ENCODE measurements around the gene VPS11.
A peak's percentile ranks its signal among the peaks of the same experiment; 100 is the strongest.
"Not testable (repeated sequence)": the region's sequence is repeated elsewhere in the genome, so short reads cannot be mapped to it uniquely, and the experiment has no call there.

VPS11 gene

DNA sequence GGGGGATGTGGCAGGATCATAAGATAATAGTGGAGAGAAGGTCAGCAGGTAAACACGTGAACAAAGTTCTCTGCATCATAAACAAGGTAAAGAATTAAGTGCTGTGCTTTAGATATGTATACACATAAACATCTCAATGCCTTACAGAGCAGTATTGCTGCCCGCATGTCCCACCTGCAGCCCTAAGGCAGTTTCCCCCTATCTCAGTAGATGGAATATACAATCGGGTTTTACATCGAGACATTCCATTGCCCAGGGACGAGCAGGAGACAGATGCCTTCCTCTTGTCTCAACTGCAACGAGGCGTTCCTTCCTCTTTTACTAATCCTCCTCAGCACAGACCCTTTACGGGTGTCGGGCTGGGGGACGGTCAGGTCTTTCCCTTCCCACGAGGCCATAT, 28.1 kb upstream of the VPS11 start:
- not testable (repeated sequence) for DNase-seq

DNA sequence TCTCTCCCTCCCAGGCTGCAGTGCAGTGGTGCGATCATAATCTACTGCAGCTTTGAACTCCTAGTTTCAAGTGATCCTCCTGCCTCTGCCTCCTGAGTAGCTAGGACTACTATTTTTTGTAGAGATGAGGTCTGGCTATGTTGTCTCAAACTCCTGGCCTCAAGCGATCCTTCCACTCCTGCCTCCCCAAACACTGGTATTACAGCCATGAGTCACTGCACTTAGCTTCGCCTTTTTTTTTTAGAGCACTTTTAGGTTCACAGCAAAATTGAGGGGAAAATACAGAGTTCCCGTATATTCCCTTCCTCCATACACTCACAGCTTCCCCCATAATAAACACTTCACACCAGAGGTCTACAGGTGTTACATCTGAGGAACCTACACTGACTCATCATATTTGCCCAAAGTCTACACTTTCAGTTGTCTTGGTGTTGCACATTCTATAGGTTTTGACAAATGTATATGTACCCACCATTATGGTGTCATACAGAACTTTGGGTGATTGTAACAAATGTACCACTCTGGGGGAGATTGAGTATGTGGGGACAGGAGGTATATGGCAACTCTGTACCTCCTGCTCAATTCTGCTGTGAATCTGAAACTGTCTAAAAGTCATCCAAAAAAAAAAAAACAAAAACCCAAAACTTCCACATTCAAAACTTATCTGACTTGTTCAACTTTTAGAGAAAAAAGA, 25.6 kb upstream of the VPS11 start:
- no peak for DNase-seq

DNA sequence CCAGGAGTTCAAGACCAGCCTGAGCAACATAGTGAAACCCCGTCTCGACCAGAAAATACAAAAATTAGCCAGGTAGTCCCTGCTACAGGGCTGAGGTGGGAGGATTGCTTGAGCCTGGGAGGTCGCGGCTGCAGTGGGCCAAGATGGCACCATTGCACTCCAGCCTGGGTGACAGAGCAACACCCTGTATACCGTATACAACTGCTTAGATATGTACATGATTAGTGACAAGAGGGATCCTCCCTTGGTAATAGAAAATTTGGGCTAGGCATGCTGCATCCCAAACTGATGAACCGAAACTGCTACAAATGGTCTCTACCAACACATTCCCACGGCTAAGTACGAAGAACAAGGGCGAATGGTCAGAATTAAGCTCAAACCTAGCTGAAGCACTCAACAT, 24.7 kb upstream of the VPS11 start:
- DNase-seq: no peak

DNA sequence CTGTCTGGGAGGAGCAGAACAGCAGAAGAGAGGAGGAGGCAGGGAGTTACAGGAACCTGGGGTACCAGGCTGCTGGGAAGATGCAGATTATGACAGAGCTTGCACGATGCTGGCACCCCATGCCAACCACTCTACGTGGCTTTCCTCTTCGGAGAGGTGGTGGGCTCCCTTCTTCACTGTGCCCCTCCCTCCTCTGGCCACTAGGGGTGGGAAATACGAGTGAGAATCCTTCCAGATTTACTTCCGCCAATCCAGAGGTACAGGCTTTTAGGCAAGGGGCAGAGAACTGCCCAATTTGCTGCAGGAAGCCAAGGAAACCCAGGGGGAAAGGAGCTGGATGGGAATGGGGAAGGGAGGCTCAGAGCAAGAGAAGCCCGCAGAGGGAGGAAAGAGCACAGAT, 22.9 kb upstream of the VPS11 start:
- DNase-seq: no peak

DNA sequence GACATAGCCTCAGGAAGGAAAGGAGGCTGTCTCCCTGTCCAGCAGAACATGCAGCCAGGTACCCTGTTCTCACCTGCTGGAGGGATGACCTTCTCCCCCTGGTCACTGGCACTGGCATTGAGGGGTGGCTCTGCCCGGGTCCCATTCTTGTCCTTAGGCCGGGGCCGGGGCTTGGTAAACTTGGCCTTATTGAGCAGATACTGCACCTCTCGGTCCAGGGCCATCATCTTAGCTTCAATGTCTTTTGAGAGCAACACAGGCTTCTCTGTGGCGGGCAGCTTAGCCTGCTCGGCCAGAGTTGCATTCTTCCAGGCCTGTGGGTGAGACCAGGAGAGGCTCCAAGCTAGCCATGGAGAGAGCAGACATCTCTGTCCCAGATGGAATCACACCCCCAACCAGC, 21.1 kb upstream of the VPS11 start:
- DNase-seq: no peak

DNA sequence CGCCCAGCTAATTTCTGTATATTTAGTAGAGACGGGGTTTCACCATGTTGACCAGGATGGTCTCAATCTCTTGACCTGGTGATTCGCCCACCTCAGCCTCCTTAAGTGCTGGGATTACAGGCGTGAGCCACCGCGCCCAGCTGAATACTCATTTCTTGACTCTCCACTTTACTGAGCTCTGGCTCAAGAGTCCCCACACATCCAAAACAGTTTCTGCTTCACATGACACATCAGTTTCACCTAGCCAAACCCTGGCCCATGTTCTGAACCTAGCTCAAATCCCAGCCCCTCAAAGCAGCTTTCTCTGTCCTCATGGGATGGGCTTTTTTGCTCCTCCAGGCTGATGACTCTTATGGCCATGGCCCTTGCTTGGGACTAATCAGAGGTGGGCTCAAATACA, 20.4 kb upstream of the VPS11 start:
- no peak for DNase-seq

DNA sequence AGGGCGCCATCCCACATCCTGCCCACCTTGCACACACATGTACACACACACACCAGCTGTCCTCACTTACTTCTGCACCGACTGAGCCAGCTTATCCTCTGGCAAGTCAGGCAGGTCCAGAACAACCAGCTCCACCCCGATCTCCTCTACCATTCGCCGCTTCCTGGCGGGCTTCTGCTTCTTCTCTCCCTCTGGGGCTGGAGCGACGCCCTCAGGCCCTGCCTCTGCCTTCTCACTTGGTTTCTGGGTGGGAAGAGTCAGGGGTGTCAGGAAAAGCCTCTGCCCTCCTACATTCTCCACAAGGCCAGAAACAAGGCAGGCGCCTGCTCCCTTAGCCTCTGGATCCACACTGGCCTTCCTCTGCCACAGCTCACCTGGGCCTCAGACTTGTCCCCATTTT, 19.0 kb upstream of the VPS11 start:
- DNase-seq: no peak

DNA sequence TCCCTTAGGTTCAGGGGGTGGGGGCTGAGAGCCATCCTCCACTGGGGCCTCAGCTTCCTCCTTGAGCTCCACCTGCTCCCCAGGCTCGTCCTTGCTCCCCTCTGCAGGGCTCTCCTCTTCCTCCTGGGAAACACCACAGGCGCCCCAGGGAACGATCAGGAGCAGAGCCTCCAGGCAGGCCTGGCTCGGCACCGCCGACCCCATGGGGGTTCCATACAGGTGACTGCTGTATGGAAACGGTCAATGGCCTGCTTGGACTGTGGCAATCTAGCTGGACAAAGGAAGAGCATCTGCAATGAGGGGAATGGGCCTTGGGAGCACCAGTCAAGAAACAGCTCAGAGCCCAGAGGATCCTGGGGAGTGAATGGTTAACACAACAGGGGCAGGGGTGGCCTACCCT, 18.5 kb upstream of the VPS11 start:
- DNase-seq: no peak

DNA sequence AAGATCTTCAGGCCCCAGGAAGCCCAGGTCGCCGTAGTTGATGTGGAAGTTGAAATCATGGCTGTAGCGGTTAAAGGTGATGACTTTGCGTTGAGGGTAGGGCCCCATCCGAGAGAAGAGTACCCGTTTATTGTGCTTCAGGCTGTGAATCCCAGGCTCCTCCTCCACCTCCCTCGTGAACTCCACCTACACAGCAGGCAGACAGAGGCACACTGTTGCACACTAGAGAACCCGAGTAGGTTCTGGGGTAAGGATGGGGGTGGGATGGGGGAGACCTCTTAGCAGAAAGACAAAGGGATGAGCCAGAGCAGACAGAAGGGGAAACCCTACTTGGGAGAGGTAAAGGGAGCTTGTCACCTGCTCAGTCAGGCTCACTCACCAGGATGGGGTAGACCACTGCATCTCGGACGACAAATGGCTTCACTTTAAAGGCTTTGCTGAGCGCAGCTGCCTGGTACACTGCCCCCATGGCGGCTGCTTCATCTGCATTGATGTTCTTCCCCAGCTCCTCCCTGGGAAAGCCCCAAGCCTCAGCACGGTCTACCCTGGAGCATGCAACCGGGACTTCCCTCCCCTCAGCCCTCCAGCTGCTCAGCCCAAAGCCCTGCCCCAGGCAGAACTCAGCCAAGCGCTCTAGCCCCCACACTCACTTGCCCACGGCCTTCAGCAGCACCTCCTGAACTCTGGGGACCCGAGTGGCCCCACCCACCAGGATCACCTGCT, 16.0 kb upstream of the VPS11 start:
- no peak for DNase-seq

DNA sequence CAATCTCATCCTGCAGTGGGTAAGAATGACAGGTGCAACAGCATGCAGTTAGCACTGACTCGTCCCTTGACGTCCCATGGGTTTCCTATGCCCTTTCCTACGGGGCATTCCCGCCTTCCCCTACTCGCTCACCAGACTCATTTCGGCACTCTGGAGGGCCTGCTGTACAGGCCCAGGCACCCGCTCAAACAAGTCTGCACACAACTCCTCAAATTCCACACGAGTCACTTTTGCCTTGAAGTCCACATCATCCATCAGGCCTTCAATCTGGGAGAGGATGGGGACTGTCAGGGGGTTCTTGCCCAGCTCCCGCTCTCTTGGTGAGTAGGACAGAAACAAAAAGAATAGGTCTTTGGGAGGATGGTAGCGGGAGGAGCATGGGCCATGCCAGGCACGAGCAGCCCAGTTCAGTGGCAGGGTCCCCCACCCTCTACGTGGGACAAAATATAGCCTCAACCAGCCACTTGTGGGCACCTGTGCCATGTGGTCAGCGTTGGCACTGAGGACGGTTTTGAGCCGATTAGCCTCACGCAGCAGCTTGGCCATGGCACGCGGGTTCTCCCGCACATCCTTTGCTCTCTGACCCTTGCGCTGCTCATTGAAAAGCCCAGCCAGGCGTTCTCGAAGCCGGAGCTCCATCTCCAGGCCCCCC, 15.3 kb upstream of the VPS11 start:
- DNase-seq: no peak

DNA sequence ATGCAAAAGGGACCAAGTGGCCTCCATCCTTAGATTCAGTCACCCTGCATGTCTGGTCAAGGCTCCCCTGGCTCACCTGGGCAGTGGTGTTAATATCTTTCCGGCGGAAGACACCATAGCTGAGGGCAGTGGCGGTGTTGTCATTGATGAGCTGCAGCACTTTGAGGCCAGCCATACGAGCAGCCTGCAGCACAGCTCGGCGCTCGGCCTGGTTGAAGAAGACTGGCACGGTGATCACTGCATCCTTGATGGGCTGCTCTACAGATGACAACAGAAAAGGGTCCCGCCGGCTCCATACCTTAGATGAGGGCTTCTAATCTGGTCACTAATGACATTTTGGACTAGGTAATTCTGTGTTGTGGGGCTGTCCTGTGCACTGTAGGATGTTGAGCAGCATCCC, 13.2 kb upstream of the VPS11 start:
- no peak for DNase-seq

DNA sequence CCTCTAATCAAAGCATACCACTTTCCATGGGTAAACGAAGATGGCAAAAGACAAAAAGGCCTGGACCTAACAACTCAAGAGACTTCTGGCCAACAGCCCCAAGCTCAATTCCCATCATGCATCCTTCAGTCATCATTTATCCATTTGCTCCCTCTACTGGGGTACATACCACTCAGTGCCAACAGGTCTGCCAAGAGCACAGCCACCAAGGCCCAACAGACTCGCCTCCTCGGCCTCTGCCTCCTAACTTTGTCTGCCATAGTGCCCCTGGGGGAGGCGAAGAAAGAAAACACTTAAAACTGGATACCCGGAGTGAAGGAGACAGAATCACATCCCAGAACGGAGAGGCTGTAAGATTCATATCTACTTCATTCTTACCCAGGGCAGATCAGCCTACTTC, 11.7 kb upstream of the VPS11 start:
- no peak for DNase-seq

DNA sequence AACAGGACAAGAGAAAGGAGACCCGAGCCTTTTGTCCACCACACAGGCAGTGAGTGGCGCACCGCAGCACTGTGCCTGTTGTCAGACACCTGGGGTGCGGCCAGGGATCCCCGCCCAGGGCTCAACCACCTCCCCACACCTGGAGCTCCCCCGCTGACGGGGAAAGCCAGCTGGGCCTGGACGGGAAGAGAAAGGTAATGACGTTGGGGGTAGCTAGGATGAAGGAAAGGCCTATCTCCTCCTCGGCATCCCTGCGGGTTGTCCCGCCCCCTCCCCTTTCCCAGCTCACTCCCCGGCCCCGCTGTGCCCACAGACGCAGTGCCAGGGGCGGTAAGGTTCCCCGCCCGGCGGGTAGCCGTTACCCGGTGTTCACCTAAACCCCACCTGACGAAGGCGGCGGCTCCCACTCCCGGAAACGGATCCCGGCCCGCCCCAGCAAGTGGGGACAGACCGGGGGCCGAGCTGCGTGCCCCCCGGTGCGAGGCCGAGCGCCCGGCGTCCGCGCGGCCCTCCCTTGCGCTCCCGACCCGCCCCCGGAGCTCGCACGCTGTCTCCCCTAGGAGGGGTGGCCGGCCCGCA, 11.1 kb upstream of the VPS11 start:
- peak; percentile 58 for DNase-seq

DNA sequence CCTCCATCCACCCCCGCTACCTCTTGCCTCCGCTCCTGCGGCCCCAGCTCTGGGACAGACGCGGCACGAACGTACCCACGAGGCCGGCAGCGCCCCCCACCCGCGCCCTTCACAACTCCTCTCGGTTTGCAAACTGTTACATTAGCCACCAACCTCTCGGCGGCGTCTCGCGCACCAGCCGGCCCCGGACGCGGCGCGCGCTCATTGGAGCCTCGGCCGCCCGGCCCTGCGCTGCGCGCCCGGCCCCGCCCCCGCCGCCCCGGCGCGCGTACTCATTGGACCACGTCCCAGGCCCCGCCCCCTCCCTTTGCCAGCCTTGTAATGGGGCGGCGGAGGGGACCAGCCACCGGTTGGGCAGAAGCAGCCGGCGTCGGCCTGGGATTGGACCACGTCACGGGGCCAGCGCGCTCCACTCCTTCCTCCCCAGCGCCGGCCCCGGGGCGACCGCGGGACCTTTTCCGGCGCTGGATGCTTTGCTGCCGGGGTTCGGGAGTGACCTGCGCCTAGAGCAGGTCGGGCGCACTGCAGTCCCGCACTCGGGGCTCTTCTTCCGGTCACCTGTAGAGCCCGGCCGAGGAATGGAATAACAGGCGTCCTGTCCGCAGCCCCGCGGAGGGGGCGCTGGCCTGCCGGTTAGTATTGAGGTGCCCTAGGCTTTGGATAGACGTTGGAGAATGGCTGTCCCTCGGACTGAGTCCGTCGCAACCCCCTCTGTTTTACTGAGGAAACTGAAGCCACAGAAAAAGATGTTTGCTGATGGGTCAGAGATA, 10.4 kb upstream of the VPS11 start, which contains the start of gene HYOU1:
HYOU1 (minus strand) TSS at position 206 of the 770 bp plus-strand sequence. CDS start 1,045 bp downstream, outside the sequence.
- peak; percentile 98 for DNase-seq

DNA sequence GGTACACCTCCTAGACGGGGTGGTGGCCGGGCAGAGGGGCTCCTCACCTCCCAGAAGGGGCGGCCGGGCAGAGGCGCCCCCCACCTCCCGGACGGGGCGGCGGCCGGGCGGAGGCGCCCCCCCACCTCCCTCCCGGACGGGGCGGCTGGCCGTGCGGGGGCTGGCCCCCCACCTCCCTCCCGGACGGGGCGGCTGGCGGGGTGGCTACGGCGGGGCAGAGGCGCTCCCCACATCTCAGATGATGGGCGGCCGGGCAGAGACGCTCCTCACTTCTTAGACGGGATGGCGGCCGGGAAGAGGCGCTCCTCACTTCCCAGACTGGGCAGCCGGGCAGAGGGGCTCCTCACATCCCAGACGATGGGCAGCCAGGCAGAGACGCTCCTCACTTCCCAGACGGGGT, 8.5 kb upstream of the VPS11 start:
- not testable (repeated sequence) for DNase-seq

DNA sequence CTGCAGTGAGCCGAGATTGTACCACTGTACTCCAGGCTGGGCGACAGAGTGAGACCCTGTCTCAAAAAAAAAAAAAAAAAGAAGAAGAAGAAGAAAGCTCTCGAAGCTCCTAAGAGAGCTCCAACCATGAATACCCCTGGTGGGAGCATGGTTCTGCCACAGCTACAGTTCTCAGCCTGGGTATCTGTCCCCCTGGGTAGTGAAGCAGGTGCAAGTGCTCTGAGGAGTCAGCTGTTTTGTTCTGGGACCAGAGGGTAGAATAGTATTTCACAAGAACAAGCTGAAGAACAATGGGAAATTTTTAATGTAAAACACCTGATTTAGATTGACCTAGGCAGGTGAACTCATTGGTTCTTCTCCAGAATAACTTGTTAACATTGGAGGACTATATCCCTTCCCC, 6.4 kb upstream of the VPS11 start:
- no peak for DNase-seq

DNA sequence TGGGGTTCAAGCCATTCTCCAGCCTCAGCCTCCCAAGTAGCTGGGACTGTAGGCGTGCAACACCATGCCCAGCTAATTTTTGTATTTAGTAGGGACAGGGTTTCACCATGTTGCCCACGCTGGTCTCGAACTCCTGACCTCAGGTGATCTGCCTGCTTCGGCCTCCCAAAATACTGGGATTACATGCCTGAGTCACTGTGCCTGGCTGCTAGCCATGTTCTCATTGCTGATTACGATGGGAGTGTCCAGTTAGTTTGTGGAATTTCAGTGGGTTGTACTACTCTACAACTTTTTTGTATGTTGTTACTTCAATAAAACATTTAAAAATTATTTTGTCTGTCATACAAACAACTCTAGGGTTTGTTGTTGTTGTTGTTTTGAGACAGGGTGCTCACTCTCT, 4.8 kb upstream of the VPS11 start:
- no peak for DNase-seq

DNA sequence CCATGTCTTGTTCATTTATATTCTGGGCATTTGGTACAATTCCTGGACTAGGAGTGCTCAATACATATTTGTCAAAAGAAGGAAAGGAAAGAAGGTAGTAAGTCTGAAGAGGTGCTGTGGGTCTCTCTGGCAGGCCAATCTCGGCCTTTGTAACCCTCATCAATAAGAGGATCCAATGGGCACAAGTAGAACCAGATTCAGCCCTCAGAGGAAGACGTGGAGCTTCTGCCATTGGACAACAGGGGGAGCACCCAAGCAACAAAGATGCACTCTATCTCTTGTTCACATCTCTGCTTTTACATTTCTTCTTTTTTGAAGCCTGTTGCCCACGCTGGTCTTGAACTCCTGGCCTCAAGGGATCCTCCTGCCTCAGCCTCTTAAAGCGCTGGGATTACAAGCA, 2.2 kb upstream of the VPS11 start:
- peak; percentile 48 for DNase-seq

DNA sequence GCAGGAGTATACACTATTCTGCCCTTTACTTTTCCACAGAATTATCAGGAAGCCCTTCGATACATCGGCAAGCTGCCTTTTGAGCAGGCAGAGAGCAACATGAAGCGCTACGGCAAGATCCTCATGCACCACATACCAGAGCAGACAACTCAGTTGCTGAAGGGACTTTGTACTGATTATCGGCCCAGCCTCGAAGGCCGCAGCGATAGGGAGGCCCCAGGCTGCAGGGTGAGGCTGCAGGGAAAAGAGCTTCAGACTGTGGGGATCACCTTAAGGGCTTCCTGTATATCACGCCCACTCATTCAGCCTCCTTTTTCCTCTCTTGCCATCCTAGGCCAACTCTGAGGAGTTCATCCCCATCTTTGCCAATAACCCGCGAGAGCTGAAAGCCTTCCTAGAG, 10.2 kb downstream of the VPS11 start:
- no peak for DNase-seq

DNA sequence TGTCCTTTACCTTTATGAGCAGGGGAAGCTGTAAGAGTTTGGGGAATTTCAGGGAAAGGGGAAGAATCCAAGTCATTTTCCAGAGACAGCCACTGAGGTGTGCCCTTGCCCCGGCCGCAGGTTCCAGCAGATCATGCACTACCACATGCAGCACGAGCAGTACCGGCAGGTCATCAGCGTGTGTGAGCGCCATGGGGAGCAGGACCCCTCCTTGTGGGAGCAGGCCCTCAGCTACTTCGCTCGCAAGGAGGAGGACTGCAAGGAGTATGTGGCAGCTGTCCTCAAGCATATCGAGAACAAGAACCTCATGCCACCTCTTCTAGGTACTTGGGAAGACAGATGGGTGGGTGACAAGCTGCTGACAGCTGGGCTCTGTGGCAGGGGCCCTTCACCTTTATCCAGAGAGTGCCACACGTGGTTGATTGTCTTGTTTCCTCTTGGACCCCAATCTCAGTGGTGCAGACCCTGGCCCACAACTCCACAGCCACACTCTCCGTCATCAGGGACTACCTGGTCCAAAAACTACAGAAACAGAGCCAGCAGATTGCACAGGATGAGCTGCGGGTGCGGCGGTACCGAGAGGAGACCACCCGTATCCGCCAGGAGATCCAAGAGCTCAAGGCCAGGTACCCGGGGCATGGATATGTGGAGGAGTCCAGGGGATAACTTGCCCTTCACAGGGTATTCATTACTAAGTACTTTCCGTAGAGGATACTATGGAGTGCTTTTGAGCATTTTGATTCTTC, 11.2 kb downstream of the VPS11 start:
- no peak for DNase-seq

DNA sequence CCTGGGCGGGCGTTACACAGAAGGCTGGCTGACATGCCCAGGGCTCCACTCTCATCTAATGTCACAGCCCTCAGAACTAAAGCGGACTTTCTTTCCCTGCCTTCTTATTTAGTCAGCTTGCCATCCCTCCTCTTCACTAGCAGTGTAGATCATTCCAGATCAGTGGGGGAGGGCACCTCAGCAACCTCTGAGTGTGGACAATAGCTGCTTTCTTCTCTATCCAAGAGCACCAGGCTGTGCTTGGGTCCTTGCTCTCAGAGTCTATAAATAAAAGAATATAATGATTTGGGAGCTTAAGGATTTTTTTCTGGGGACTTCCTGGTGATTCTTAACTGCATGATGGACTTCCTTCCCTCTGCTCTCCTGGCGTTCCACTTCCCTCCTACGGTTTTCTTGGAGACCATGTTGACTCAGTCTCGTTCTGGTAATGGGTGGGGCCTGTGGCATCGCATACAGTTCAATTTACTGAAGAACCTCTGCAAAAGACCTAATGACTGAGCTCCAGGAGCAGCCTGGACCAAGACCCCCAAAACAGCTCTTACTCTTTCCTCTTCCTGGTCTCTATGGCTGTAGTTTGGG, 14.2 kb downstream of the VPS11 start:
- DNase-seq: no peak

All from central memory CD4-positive, alpha-beta T cell (primary cell).